ENCODE measurements around the gene NRDE2.
"Not testable (repeated sequence)": the region's sequence is repeated elsewhere in the genome, so short reads cannot be mapped to it uniquely, and the experiment has no call there.

The NRDE2 gene

GRCh38 chr14:90344331-90345238, 12.8 kb upstream of the NRDE2 start:
- no peak for DNase-seq (ENCODE audit: low read depth, low spot score)

DNA sequence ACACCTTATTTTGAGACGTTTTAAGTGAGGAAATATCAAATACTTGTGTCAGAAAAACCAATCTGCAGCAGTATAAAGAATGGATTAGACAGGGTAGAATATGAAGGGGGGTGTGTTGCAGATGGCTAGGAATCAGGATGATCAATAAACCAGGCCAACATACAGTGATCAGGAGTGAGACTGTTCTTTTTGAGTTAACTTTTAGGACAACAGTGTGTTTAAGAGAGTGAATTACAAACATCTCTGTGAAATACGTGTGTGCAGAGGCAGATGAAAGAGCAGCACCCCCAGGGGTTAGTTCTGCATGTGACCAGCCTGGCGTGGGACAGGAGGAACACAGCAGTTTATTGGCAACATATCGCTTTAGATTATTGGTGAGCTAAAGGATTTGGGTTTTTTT, 10.6 kb upstream of the NRDE2 start:
- no peak for DNase-seq (ENCODE audit: low read depth, low spot score)

DNA sequence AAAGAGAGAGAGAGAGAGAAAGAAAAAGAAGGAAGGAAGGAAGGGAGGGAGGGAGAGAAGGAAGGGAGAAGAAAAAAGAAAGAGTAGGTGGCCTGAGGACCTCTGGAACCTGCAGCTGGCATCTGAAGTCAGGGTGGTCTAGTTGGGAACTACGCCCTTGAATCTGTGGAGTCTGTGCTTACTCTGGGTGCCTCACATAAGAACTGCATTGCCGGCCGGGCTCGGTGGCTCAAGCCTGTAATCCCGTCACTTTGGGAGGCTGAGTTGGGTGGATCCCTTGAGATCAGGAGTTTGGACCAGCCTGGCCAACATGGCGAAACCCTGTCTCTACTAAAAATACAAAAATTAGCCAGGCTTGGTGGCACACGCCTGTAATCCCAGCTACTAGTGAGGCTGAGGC, 10.0 kb upstream of the NRDE2 start:
- DNase-seq (ENCODE audit: low read depth, low spot score) = no peak

- DNase-seq (ENCODE audit: low read depth, low spot score) = not testable (repeated sequence)
Measured at GRCh38 chr14:90341232-90341631, 9.5 kb upstream of the NRDE2 start.

DNA sequence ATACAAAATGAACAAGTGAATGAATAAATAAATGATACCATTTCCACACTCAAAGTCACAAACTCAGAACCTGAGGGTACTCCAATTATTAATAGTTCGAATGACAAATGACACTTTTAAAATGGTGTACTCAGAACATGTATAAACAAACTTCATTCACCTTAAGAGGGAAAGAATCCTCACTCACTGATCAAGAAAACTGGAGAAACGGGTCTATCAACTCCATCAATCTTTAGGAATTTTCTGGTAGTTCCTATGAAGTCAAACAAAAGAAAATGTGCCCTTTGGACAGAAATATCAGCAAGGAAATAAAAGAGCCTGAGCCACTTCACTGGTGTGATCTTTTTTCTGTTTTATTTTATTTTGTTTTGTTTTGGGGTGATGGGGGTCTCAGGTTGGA, 5.2 kb upstream of the NRDE2 start:
- DNase-seq (ENCODE audit: low read depth, low spot score) = no peak

DNA sequence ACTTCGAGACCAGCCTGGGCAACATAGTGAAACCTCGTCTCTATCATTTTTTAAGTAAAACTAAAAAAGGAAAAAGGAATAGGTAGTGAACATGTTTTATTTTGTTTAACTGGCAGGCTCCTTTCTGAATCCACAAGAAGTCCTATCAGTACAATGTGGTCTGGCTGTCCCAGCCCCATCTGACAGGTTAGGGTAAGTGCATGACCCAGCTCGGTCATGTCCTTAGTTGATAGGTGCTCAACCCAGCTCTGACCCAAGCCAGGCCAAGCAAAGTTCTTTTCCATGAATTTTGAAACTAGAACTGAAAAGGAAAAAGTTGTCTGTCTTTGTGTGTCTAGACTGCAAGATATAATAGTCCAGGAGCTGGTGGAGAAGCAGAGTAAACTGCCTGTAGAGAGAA, 4.7 kb upstream of the NRDE2 start:
- no peak for DNase-seq (ENCODE audit: low read depth, low spot score)

- DNase-seq (ENCODE audit: low read depth, low spot score) = no peak
Measured at GRCh38 chr14:90332271-90332584, 487 bp upstream of the NRDE2 start.

DNA sequence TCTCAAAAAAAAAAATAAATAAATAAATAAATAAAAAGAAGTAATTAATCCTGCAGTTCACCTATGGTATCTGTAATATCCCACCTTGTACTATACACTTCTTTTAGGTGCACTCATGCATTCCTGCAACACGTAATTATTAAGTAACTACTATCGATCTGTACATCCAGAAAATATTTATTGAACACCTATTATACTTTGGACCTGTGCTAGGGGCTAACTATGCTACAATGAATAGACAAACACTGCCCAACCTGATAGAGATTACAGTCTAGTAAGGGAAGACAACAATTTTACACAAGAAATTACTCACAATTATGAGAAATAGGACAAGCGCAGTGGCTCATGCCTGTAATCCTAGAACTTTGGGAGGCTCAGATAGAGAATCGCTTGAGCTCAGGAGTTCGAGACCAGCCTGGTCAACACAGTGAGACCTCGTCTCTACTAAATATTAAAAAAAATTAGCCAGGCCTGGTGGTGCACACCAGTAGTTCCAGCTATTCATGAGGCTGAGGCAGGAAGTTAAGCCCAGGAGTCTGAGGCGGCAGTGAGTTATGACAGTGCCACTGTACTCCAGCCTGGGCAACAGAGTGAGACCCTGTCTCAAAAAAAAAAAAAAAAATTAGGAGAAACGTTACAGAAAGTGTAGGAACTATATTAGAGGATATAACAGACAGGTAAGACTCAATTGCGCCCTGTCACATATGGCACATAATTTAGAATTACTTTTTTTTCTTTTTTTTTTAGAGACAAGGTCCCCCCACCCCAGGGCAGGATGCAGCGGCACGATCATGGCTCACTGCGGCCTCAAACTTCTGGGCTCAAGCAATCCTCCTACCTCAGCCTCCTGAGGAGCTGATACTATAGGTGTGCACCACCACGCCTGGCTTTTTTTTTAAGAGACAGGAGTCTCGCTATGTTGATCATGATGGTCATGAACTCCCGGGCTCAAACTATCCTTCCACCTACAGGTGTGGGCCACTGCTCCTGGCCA, 1.2 kb downstream of the NRDE2 start:
- DNase-seq (ENCODE audit: low read depth, low spot score) = no peak

DNA sequence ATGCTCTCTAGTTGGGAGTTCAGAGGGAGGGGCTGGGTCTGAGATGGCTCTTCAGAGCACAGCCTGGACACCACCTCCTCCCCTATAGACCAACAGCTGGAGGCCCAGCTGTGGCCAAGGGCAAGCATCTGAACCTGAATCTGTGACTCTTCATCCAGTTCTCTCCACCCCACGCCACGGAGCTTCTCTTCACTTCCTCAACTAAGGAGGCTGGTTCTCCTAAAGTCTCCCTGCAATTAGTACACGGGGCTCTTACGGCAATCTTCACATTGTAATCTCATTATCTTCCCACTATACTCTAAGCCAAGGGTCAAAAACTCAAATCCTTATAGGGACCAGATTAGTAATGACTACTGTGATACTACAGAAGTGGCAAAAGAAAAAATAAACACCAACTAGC, 9.8 kb downstream of the NRDE2 start:
- DNase-seq (ENCODE audit: low read depth, low spot score) = no peak

DNA sequence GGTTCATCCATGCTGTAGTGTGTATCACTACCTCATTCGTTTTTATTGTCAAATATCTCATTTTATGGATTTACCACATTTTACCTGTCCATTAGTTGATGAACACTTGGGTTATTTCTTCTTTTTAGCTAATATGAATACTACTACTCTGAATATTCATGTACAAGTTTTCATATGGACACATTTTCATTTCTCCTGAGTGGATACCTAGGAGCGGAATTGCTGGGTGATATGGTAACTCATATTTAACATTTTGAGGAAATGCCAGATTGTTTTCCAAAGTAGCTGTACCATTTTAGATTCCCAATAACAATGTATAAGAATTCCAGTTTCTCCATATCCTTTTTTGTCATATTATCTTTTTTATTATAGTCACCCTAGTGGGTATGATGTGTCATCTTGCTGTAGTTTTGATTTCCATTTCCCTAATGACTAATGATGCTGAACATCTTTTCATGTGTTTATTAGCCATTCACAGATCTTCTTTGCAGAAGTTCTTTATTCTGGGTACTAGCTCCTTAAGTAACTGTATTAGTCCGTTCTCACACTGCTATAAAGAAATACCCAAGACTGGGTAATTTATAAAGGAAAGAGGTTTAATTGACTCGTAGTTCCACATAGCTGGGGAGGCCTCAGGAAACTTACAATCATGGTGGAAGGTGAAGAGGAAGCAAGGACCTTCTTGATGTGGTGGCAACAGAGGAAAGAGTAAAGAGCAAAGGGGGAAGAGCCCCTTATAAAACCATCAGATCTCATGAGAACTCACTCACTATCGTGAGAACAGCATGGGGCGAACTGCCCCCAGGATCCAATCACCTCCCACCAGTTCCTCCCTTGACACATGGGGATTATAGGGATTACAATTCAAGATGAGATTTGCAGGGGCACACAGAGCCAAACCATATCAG, 11.9 kb downstream of the NRDE2 start:
- DNase-seq (ENCODE audit: low read depth, low spot score) = no peak

DNA sequence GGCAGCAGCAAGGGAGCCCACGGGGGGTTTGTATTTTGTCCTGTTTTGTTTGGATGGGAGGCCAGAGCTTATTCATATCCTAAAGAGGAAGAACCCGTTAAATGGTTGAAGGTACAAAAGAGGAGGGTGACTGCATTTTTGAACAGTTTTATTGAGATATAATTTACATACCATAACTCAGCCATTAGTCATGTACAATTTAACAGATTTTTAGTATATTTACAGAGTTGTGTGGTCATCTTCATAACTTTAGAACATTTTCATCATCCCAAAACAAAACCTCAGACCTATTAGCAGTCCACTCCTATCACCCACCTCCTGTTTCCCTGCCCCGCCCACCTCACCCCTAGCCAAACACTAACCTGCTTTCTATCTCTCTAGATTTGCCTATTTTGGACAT, 12.6 kb downstream of the NRDE2 start:
- DNase-seq (ENCODE audit: low read depth, low spot score) = no peak

- no peak for DNase-seq (ENCODE audit: low read depth, low spot score)
Measured at GRCh38 chr14:90318016-90318415, 13.7 kb downstream of the NRDE2 start.

GRCh38 chr14:90317286-90317685, 14.5 kb downstream of the NRDE2 start:
- no peak for DNase-seq (ENCODE audit: low read depth, low spot score)

GRCh38 chr14:90308561-90308960, 23.2 kb downstream of the NRDE2 start:
- DNase-seq (ENCODE audit: low read depth, low spot score) = no peak

DNA sequence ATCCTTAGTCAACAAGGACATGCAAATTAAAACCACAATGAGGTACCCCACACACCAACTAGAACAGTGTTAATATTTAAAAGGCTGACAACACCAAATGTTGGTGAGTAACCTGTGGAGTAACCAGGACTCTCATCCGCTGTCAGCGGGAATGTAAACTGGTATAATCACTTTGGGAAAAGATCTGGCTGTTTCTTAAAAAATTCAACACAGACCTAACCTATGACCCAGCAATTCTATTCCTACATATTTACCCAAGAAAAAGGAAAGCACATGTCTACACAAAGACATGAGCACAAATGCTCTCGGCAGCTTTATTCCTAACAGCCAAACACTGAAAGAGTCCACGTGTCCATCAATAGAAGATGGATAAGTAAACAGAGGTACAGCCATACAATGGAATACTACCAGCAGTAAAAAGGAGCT, 26.6 kb downstream of the NRDE2 start:
- DNase-seq (ENCODE audit: low read depth, low spot score) = no peak

DNA sequence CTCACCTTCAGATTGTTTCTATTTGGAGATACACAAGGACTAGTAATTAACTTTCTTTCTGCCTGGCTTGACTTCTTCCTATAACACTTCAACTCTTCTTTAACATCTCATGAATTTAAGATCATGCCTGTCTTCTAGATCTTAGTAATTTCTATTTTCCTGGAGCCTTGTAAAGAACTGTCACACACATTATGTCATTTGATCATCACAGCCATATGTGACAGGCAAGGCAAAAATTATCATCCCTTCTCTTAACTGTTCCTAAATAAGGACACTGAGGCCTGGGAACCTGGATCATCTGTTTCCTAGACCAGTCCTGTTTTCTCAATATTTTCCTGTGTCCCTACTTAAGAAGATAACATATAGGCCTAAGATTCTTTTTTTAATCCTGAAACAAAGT, 27.2 kb downstream of the NRDE2 start:
- no peak for DNase-seq (ENCODE audit: low read depth, low spot score)

- DNase-seq (ENCODE audit: low read depth, low spot score) = no peak
Measured at GRCh38 chr14:90303473-90303872, 28.3 kb downstream of the NRDE2 start.

DNA sequence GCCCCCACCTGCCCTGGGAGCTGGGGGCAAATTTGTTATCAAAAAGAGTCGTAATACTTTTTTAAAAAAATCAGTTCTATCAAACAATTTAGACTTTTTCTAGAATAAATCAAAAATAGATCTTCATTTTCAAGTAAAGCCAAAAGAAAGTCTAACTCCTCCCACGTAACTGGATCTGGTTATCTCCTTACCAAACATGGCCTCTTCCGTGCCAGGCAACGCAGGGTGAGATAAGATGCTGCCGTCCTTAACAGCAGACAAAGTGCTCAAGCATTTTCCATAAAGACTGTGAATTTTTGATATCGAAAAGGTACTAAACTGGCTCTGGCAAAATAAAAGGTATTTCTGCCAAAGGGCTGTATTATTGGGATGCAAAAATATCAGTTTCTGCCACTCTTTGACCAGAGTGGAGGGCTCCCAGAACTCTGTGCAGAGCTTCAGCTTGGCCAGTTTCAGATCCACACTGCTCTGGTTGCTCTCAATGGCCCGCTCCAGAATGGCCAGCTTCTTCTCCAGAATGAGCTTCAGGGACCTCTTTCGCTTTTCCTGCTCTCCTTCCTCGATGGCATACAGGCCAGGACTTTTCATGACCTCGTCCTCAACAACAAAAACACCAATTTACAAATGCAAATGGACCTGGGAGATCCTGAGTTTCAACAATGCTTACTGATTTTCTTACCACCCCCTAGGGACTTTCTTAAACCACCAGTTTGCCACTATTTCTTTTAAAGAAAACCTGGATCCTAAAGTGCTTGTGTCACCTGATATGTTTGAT, 29.0 kb downstream of the NRDE2 start:
- peak; percentile 20 for DNase-seq (ENCODE audit: low read depth, low spot score)

- DNase-seq (ENCODE audit: low read depth, low spot score) = no peak
Measured at GRCh38 chr14:90301668-90302090, 30.1 kb downstream of the NRDE2 start.

- DNase-seq (ENCODE audit: low read depth, low spot score) = no peak
Measured at GRCh38 chr14:90301122-90301521, 30.6 kb downstream of the NRDE2 start.

DNA sequence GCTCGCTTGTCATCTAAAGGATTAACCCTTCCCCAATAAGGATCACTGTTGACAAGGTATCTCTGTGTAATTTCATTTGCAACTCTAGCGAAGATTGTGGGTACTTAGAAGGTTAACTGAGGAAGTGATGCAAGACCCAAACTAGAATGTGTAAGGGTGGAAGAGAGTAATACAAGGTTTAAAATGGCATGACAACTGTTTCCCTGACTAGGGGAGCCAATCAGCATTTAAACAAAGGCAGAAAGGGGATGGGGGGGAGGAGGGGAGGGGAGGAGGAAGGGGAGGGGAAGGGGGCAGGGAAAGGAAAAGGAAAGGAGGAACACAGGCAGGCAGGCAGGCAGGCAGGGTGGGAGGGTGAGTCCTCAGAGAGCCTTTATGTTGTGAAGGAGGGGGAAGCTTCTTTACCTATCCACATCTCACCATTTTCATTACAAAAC, 31.1 kb downstream of the NRDE2 start:
- no peak for DNase-seq (ENCODE audit: low read depth, low spot score)

Data from iPS DF 19.7 (cell line).